ENCODE data around the gene ZNF853.

The ZNF853 gene

GRCh38 chr7:6650521-6651011 is 35.2 kb downstream of the ZNF853 start:
- TF ChIP-seq CTCF (IDR thresholded peaks at IDR 0.05; ENCODE audit: low read depth, low read length), result no peak
- H3K4me3 ChIP-seq (ENCODE audit: low read depth, low read length), result no peak overlapping the region

GRCh38 chr7:6651851-6652445 is 36.5 kb downstream of the ZNF853 start:
- no peak for TF ChIP-seq CTCF (IDR thresholded peaks at IDR 0.05; ENCODE audit: low read depth, low read length)
- H3K4me3 ChIP-seq (ENCODE audit: low read depth, low read length), result no peak overlapping the region

GRCh38 chr7:6652446-6653011 is 37.1 kb downstream of the ZNF853 start:
- no peak for TF ChIP-seq CTCF (IDR thresholded peaks at IDR 0.05; ENCODE audit: low read depth, low read length)
- H3K4me3 ChIP-seq (ENCODE audit: low read depth, low read length), result no peak overlapping the region

- no peak for TF ChIP-seq CTCF (IDR thresholded peaks at IDR 0.05; ENCODE audit: low read depth, low read length)
- no peak overlapping the region for H3K4me3 ChIP-seq (ENCODE audit: low read depth, low read length)
Observed at GRCh38 chr7:6653071-6654003, 37.9 kb downstream of the ZNF853 start.

- no peak for TF ChIP-seq CTCF (IDR thresholded peaks at IDR 0.05; ENCODE audit: low read depth, low read length)
- H3K4me3 ChIP-seq (ENCODE audit: low read depth, low read length), result no peak overlapping the region
Observed at GRCh38 chr7:6654113-6654841, 38.9 kb downstream of the ZNF853 start.

GRCh38 chr7:6654842-6655610 is 39.6 kb downstream of the ZNF853 start:
- no peak overlapping the region for H3K4me3 ChIP-seq (ENCODE audit: low read depth, low read length)

More at GRCh38 chr7:6654842-6655610, 39.6 kb downstream of the ZNF853 start:
- no peak for TF ChIP-seq CTCF (IDR thresholded peaks at IDR 0.05; ENCODE audit: low read depth, low read length)

Data from WI38 (cell line).